NCI-H2029 treated with DMSO at 0.1 percent for 48 hours (cell line): ENCODE measurements around the gene ARHGEF26.

ENCODE experiments used
- DNase-seq: peaks from one replicate; lab custom pipeline; 2025; lab: John Stamatoyannopoulos, UW

Gene ARHGEF26

DNA sequence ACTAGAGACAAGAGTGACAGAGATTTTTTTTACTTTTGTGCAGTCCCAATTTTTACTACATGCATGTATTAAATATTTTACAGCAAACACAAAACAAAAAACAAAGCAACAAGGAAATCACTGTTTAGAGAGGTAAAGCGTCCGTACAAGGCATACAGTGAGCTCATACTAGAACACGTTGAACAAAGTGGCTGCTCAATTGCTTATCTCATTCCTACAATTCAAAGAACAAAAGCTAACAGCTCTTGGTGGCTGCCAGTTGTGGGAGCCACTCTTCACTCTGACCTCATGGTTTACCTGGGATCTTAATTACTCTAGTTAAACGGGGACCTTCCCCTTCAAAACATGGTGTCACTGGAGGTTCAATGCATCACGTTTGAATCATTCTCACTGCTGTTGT lies 7.6 kb upstream of the ARHGEF26 start:
- DNase-seq, result no peak

DNA sequence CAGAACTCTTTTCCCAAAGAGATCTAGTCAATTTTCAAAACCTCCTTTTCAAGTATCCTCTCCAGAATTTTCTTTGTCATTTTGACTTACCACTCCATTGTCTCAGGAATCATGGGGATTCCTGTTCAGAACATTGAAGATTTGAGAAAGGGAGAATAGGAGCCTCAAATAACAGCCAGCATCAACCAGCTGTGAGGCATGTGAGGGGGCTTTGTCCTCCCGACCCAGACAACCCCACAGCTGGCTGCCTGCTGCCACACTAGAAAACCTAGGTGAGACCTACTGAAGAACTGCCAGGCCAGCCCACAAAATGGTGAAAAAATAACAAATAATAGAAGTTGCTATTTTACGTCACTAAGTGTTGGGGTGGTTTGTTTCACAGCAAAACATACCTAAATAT lies 5.9 kb upstream of the ARHGEF26 start:
- DNase-seq, result no peak

DNA sequence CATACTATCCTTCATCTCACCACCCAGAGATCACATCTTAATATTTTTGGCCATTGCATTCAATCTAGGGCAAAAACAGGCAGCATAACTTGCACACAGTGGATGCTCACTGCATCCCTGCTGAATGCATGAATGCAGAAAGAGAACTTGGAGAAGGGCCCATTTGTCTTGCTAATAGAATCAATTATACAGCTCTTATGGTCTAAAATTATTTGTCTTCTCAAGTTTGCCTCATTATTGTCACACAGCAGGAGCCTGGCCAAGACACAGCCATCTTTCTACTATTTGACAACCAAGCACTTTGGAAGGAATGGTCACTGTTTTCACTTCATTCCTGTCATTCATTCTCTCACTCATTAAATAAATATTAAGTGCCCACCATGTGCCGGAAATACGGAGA lies 1.2 kb upstream of the ARHGEF26 start:
- DNase-seq, result no peak

GRCh38 chr3:154121701-154122551 lies 736 bp downstream of the ARHGEF26 start:
- DNase-seq, result no peak

- DNase-seq, result no peak
These were observed 1.3 kb downstream of the ARHGEF26 start for GRCh38 chr3:154122552-154122911.

GRCh38 chr3:154122912-154123559 lies 1.8 kb downstream of the ARHGEF26 start:
- DNase-seq, result no peak

DNA sequence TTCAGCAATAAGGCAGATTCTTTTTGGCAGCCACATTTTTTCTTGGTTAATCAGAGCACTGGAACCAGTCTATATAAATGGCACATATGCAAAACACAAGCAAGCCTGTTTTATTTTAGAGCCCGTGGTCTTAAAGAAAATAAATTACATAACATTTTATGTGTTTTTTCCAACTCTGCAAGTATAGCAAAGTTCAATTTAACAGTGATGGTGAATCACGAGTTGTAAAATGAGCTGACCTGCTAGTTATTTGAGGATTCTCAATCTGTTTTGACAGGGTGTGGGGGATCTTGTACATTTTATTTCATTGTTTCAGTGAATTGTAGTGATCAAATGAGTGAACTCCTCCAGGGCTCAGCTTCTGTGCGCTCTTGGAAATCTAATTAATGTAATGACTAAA lies 2.7 kb downstream of the ARHGEF26 start:
- no peak for DNase-seq

DNA sequence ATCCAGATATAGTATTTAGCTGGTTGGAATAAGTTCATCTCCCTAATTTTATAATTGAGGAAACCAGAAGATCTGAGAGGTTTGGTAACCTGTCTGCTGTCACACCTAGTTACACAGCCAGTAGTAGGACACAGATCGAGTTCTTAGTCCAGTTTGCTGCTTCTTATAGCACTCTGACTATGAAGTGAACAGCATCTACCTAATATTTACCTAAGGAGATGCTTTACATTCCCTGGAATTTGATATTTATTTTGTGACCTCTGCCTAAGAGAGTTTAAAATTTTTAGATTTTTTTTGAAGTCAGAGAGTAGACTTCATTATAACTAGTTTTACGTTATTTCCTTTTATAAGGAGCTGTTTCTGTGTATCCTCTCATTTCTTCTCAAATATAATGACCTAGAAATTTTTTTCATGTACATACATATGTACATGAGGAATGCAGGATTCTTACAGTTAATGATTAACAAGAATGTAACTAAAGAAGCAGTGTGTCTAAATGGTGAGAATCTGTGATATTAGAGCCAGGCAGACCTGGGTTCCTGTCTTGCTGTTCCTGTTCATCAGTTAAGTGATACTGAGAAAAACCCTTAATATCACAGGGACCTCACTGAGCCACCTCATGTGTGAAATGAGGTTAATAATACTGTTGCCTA lies 4.3 kb downstream of the ARHGEF26 start:
- no peak for DNase-seq

GRCh38 chr3:154126651-154127050 lies 5.5 kb downstream of the ARHGEF26 start:
- no peak for DNase-seq

DNA sequence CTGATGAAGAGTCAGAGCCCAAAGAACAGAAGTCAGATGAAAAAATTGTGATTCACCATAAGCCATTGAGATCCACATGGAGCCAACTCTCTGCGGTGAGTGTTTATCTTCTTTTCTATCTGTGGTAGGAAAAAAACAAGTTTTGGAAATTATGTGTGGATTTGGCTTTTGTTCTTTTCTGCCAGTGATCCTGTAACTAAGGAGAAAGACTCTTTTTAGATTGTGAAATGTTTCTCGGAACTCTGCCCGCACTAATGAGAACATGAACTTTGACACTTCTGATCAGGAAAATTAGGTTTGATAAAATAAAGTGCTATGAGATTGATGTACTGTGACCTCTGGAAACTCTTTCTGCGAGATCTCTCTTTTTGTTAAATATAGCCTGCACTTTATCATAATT lies 8.4 kb downstream of the ARHGEF26 start:
- no peak for DNase-seq

DNA sequence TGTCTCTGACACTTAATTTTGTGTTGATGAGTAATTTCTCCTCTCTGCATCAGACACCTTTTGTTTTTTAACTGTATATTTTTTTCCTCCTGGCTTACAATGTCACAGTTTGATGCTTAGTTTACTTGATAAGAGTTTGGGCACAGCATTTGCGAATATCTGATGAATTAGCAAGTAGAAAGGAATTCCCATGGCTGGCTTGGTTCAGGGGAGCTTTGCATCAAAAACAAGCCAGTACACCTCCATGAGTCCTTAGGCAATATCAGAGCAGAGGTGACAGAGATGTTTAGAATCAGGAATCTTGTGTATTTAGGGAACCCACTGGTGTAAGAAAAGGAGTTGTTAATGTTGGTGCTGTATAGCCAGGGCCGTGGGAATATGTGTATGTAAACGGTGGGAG lies 9.3 kb downstream of the ARHGEF26 start:
- no peak for DNase-seq

- DNase-seq, result no peak
These were observed 10.6 kb downstream of the ARHGEF26 start for GRCh38 chr3:154131830-154132229.

DNA sequence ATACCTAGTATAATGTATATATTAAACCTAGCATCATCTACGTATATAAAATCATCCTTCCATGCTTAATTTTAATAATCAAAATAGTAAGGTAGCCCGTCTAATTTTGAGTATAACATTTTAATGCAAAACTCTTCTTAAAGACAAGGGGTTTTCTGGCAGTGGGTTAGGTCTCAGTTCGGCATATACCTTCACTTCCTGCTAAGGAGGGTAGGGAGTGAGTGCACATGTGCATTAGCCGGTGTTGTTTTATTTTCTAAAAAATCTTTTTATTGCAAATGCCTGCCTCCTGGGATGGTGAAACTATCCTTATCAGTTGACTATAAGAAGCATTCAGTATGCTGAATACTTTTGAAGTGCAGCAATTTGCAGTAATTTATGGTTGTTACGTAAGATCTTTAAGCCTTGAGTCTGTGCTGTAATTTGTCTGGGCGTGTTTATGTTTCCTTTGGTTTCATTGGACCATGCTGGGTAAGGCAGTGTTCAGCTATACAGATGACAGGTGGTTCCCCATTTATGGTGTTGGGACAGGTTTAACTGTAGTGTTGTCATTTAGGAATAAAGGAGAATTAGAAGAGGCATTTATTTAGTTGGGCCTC lies 11.7 kb downstream of the ARHGEF26 start:
- no peak for DNase-seq

- no peak for DNase-seq
These were observed 14.5 kb downstream of the ARHGEF26 start for GRCh38 chr3:154135511-154136173.

DNA sequence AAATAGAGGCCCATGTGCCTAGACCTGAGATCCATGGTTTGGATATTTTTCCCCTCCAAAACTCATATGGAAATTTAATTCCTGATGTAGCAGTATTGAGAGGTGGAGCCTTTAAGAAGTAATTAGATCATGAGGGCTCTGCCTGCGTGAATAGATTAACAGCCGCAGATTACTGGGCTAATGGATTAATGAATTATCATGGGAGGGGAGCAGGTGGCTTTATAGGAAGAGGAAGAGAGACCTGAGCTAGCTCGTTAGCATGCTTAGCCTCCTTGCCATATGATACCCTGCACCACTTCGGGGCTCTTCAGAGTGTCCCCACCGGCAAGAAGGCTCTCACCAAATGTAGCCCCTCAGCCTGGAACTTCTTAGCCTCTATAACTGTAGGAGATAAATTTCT lies 15.8 kb downstream of the ARHGEF26 start:
- no peak for DNase-seq

DNA sequence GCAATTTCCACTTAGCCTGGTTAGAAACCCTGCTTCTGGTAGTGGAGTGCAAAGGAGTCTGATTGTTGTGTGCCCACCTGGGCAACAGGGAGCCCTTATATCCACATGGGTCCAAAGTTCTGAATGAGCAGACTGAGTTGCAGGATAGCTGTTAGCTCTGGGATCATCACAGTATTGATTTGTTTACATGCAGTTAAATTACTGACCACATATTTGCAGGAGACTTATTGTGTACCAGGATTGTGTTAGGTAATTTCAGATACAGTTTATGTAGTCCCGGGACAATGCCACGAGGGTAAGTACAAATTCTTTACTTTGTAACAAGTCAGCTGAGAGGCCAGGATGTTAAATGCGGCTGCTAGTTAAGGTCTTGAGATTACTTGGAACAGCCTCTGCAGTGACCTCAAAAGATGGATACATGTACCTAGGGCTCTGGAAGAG lies 18.8 kb downstream of the ARHGEF26 start:
- DNase-seq, result no peak

- DNase-seq, result no peak
These were observed 21.4 kb downstream of the ARHGEF26 start for GRCh38 chr3:154142608-154143007.

GRCh38 chr3:154143873-154144272 lies 22.7 kb downstream of the ARHGEF26 start:
- DNase-seq, result no peak

- no peak for DNase-seq
These were observed 23.8 kb downstream of the ARHGEF26 start for GRCh38 chr3:154144825-154145465.

GRCh38 chr3:154148541-154148940 lies 27.4 kb downstream of the ARHGEF26 start:
- no peak for DNase-seq

DNA sequence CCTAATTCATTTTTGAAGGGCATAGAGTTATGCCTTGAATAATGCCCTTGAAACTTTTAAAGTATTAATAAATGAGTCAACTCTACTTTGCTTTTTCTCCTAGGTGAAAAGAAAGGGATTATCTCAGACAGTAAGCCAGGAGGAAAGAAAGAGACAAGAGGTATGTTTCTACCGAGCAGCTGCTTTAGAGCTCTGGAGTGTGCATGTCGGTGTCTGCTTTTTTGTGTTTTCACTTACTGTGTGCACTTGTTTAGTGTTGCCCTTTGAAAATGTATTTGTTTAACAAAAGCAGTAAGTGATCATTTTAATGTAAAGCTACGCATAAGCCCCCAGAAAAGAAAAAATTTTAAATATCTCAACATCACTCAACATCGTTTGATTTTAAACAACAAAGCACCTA lies 28.1 kb downstream of the ARHGEF26 start:
- DNase-seq, result no peak

DNA sequence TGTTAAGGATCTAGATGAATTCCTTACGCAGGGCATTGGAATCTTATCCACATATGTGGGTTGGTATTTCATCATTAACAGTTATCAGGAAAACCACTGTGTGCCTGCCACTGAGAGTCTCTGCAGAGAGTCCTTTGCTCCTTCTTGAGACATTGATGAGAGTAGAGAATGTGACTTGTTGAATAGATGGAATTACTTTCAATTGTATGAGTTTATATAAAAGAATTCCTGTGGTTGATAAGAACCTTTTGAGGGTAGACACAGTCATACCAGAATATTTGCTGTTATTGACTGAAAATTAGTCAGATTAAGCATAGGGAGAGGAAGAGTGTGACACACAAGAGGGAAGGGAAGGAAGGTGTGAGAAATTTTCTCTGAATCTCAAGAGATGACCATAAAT lies 30.8 kb downstream of the ARHGEF26 start:
- DNase-seq, result no peak
